HUDEP-2 (cell line): ENCODE data around the gene HSD17B1.
A peak's percentile ranks its signal among the peaks of the same experiment; 100 is the strongest.
"Not testable (repeated sequence)": the region's sequence is repeated elsewhere in the genome, so short reads cannot be mapped to it uniquely, and the experiment has no call there.

Experiments used
- DNase-seq, 76 experiments: peaks; one replicate each; lab custom pipeline; 2025; ENCODE audit not compliant: unreplicated experiment in 76 of 76; lab: John Stamatoyannopoulos, UW

Gene HSD17B1

GRCh38 chr17:42552736-42553135, at the start of gene HSD17B1:
Gene HSD17B1 (plus strand): TSS chr17:42552923. CDS start chr17:42552934, 11 bp downstream.
- DNase-seq = not testable (repeated sequence)

- DNase-seq = no peak
Observed at GRCh38 chr17:42502926-42503325, 49.8 kb upstream of the HSD17B1 start.

GRCh38 chr17:42507671-42508070, 45.1 kb upstream of the HSD17B1 start:
- DNase-seq = no peak

- DNase-seq = no peak
Observed at GRCh38 chr17:42508426-42509165, 44.1 kb upstream of the HSD17B1 start.

GRCh38 chr17:42509409-42509808, 43.3 kb upstream of the HSD17B1 start:
- DNase-seq = no peak

GRCh38 chr17:42509841-42510240, 42.9 kb upstream of the HSD17B1 start:
- no peak for DNase-seq

GRCh38 chr17:42512246-42512645, 40.5 kb upstream of the HSD17B1 start:
- DNase-seq = no peak

- DNase-seq = no peak
Observed at GRCh38 chr17:42512733-42513251, 39.9 kb upstream of the HSD17B1 start.

GRCh38 chr17:42513686-42514085, 39.0 kb upstream of the HSD17B1 start:
- DNase-seq = no peak

- no peak for DNase-seq
Observed at GRCh38 chr17:42514279-42514678, 38.4 kb upstream of the HSD17B1 start.

- DNase-seq = no peak
Observed at GRCh38 chr17:42514867-42515266, 37.9 kb upstream of the HSD17B1 start.

GRCh38 chr17:42517516-42517915, 35.2 kb upstream of the HSD17B1 start:
- peak in 73 of 76 experiments; percentile 32 to 91 (median 78) for DNase-seq

- DNase-seq = peak in 72 of 76 experiments; percentile 23 to 91 (median 74)
Observed at GRCh38 chr17:42518046-42518754, 34.5 kb upstream of the HSD17B1 start.

GRCh38 chr17:42518755-42519545, 33.8 kb upstream of the HSD17B1 start:
- peak in 75 of 76 experiments; percentile 51 to 98 (median 95) for DNase-seq

GRCh38 chr17:42519546-42520491, 32.9 kb upstream of the HSD17B1 start:
- peak in 68 of 76 experiments; percentile 15 to 84 (median 54) for DNase-seq

- DNase-seq = peak in 3 of 76 experiments; percentile 9 to 35 (median 28)
Observed at GRCh38 chr17:42520540-42520951, 32.2 kb upstream of the HSD17B1 start.

GRCh38 chr17:42521036-42521435, 31.7 kb upstream of the HSD17B1 start:
- DNase-seq = no peak

- DNase-seq = no peak
Observed at GRCh38 chr17:42521666-42522262, 31.0 kb upstream of the HSD17B1 start.

GRCh38 chr17:42522263-42522790, 30.4 kb upstream of the HSD17B1 start:
- no peak for DNase-seq
